ENCODE measurements around the gene DDX4. TPM values are rescaled to one million over a fixed set of nuclear protein-coding genes. Genes with fewer than 3 reads are reported as not detected.

DDX4 gene
- total and polyA plus RNA-seq, 12 donors = 0.06 TPM; not detected in 11

- no peak for DNase-seq
- no peak overlapping the region for H3K27ac ChIP-seq
- peaks cover 44% of the 10 kb centered on the region for H3K27me3 ChIP-seq
- TF ChIP-seq CTCF (IDR thresholded peaks at IDR 0.05) = no peak
- TF ChIP-seq POLR2A (IDR thresholded peaks at IDR 0.05) = no peak
- no peaks in the 10 kb centered on the region for H3K9me3 ChIP-seq (replicated peaks in 1 of 3)
- H3K36me3 ChIP-seq (replicated peaks in 1 of 2) = no peaks in the 10 kb centered on the region
- intact Hi-C loops (cut with DNase I) = no loop called here
- no peak overlapping the region for H3K4me3 ChIP-seq
- 76 to 91% (median 84%) methylated on average over 1 of the region's 1 CpG for WGBS, 4 donors
- peaks cover 0 to 6% of the 10 kb centered on the region in 2 donors for H3K4me1 ChIP-seq (replicated peaks in 1 of 2)
These were observed 85.4 kb downstream of the DDX4 start for GRCh38 chr5:55823151-55823796.

GRCh38 chr5:55829956-55830355 is 92.1 kb downstream of the DDX4 start:
- peaks cover 6% of the 10 kb centered on the region for H3K27me3 ChIP-seq
- TF ChIP-seq POLR2A (IDR thresholded peaks at IDR 0.05) (no peak), CTCF (IDR thresholded peaks at IDR 0.05) (no peak)
- no peak overlapping the region for H3K27ac ChIP-seq
- H3K9me3 ChIP-seq (replicated peaks in 1 of 3) = no peaks in the 10 kb centered on the region
- WGBS, 4 donors = 77 to 90% (median 82%) methylated on average over 3 of the region's 3 CpGs
- intact Hi-C loops (cut with DNase I) = no loop called here
- no peaks in the 10 kb centered on the region for H3K36me3 ChIP-seq (replicated peaks in 1 of 2)
- no peak for DNase-seq
- H3K4me3 ChIP-seq = no peak overlapping the region
- no peaks in the 10 kb centered on the region for H3K4me1 ChIP-seq (replicated peaks in 1 of 2)

GRCh38 chr5:55832446-55832845 is 94.6 kb downstream of the DDX4 start:
- 90 to 95% (median 93%) methylated on average over 17 of the region's 17 CpGs for WGBS, 4 donors
- Histone ChIP-seq H3K27me3 (no peaks in the 10 kb centered on the region), H3K27ac (no peak overlapping the region), H3K4me3 (no peak overlapping the region), H3K36me3 (replicated peaks in 1 of 2) (no peaks in the 10 kb centered on the region), H3K4me1 (replicated peaks in 1 of 2) (no peaks in the 10 kb centered on the region), H3K9me3 (replicated peaks in 1 of 3) (no peaks in the 10 kb centered on the region)
- intact Hi-C loops (cut with DNase I) = no loop called here
- no peak for DNase-seq
- TF ChIP-seq POLR2A (IDR thresholded peaks at IDR 0.05) (no peak), CTCF (IDR thresholded peaks at IDR 0.05) (no peak)

- Histone ChIP-seq H3K27ac (no peak overlapping the region), H3K4me1 (replicated peaks in 1 of 2) (no peaks in the 10 kb centered on the region), H3K27me3 (no peaks in the 10 kb centered on the region), H3K9me3 (replicated peaks in 1 of 3) (no peaks in the 10 kb centered on the region), H3K36me3 (replicated peaks in 1 of 2) (no peaks in the 10 kb centered on the region), H3K4me3 (no peak overlapping the region)
- intact Hi-C loops (cut with DNase I) = no loop called here
- WGBS, 4 donors = 50 to 73% (median 63%) methylated on average over 1 of the region's 1 CpG
- DNase-seq = no peak
- TF ChIP-seq CTCF (IDR thresholded peaks at IDR 0.05) = no peak
- TF ChIP-seq POLR2A (IDR thresholded peaks at IDR 0.05) = no peak
These were observed 98.3 kb downstream of the DDX4 start for GRCh38 chr5:55836191-55836590.

Data from adrenal gland (tissue), 12 donors.